Measurements from ENCODE around the gene MFGE8.
"Not testable (repeated sequence)": the region's sequence is repeated elsewhere in the genome, so short reads cannot be mapped to it uniquely, and the experiment has no call there.

- TF ChIP-seq, protein P1, sequence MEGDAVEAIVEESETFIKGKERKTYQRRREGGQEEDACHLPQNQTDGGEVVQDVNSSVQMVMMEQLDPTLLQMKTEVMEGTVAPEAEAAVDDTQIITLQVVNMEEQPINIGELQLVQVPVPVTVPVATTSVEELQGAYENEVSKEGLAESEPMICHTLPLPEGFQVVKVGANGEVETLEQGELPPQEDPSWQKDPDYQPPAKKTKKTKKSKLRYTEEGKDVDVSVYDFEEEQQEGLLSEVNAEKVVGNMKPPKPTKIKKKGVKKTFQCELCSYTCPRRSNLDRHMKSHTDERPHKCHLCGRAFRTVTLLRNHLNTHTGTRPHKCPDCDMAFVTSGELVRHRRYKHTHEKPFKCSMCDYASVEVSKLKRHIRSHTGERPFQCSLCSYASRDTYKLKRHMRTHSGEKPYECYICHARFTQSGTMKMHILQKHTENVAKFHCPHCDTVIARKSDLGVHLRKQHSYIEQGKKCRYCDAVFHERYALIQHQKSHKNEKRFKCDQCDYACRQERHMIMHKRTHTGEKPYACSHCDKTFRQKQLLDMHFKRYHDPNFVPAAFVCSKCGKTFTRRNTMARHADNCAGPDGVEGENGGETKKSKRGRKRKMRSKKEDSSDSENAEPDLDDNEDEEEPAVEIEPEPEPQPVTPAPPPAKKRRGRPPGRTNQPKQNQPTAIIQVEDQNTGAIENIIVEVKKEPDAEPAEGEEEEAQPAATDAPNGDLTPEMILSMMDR (IDR thresholded peaks at IDR 0.05), result not testable (repeated sequence)
- not testable (repeated sequence) for TF ChIP-seq POLR2A (IDR thresholded peaks at IDR 0.05)
Observed at GRCh38 chr15:88925648-88926047, 12.5 kb upstream of the MFGE8 start.
